Activated CD8-positive, alpha-beta memory T cell treated with anti-CD3 and anti-CD28 coated beads for 36 hours (primary cell): ENCODE measurements around the gene INVS. TPM values are rescaled to one million over a fixed set of nuclear protein-coding genes. Genes with fewer than 3 reads are reported as not detected.
"Not testable (repeated sequence)": the region's sequence is repeated elsewhere in the genome, so short reads cannot be mapped to it uniquely, and the experiment has no call there.

Experiments used
- CTCF ChIA-PET: fragments of 350-600 bp; sonication (Branson Sonifier 250); formaldehyde crosslinking; loops from one replicate; lab custom pipeline; 2021; ENCODE audit warnings: antibody characterized with exemption; lab: Charles Lee
- POLR2A ChIA-PET: fragments of 350-600 bp; sonication (Branson Sonifier 250); formaldehyde crosslinking; loops from one replicate; lab custom pipeline; 2021; ENCODE audit warnings: antibody characterized with exemption; lab: Charles Lee
- total RNA-seq, 2 experiments: library from RNA; stranded (reverse); gene quantifications; one replicate each; pipeline ENCODE4 v1.2.3, GENCODE V29; 2021

The INVS gene
- total RNA-seq, 2 experiments from 2014 or later: 17.3 to 18.3 TPM

DNA sequence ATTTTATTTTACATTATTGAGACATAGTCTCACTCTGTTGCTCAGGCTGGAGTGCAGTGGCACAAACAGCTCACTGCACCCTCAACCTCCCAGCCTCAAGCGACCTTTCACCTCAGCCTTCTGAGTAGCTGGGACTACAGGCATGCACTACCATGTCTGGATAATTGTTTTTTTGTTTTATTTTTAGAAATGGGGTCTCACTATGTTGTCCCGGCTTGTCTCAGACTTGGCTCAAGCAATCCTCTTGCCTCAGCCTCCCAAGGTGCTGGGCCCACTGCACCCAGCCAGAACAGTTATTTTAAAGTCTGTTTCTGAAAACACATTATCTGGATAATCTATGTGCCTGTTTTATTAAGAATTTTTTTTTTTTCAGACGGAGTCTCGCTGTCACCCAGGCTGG is 191.7 kb downstream of the INVS start:
- ChIA-PET POLR2A (no interaction called here), CTCF (interaction anchor here (0.6 to 1.4 kb wide), 2 partner anchors 9 to 15 kb away, joined by 3 to 4 read pairs; no protein-coding TSS in a partner anchor)

DNA sequence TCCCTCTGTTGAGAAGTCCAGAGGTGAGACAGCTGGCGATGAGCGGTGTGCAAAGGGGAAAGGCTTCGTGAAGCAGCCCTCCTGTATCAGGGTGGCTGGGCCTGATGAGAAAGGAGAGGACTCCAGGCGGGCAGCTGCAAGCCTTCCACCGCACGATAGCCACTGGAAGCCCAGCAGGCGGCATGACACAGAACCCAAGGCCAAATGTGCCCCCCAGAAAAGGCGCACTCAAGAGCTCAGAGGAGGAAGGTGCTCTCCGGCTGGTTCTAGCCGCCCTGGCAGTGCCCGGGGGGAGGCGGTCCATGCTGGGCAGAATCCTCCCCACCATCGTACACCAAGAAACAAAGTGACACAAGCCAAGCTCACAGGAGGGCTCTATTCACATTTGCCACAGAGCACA is 193.4 kb downstream of the INVS start:
- ChIA-PET POLR2A (no interaction called here), CTCF (no interaction called here)

DNA sequence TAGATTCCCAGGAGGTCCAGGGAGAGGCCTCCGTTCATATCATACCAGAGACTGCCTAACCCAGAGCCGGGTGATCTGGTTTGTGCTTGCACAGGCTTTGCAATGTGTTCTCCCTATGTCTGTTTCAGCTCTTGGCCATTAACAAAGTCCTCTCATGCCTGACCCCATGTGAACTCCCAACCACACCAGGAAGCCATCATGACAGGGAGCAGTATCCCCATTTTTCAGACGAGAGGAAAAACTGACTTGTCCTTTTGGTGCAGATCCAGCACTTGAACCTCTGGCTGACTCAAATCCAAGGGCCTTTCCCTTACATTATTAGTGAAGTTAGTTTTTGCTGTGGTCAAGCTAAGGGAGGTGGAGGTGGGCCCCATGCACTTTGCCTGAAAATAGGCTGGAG is 195.3 kb downstream of the INVS start:
- CTCF ChIA-PET: no interaction called here
- POLR2A ChIA-PET: no interaction called here

DNA sequence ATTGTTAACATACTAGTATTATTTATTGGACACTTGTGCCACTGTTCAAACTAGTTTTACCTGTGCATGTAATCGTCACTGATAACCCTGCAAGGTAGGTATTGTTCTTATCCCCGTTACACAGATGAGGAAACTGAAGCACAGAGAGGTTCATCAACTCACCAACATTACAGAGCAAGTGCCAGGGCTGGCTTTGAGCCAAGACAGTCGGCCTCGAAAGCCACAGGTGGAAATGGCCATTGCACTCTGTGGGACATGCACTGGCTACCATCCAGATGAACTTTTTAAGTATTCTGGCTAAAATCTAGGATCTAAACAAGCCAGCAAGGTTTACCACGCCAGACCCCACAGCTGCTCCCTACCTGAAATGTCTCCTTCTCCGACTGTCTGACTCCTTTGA is 195.8 kb downstream of the INVS start:
- POLR2A ChIA-PET: no interaction called here
- CTCF ChIA-PET: no interaction called here

DNA sequence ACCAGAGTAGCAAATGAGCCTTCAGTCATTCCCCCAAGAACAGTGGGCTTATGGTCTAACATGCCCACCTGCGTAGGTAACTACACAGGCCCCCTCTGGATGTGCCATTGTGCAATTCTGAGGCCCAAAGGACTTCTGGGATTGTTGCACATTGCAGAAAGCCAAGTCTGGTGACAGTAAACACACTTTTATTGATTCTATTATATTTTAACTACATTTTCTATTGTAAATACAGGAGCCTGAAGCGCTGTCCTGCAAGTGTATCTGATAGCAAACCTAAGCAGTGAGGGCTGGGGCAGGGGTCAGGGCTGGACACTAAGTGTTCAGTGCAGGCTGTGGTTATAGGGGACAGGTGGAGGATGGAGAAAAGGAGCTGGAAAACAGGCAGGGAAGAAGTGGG is 196.2 kb downstream of the INVS start:
- ChIA-PET CTCF (no interaction called here), POLR2A (no interaction called here)

DNA sequence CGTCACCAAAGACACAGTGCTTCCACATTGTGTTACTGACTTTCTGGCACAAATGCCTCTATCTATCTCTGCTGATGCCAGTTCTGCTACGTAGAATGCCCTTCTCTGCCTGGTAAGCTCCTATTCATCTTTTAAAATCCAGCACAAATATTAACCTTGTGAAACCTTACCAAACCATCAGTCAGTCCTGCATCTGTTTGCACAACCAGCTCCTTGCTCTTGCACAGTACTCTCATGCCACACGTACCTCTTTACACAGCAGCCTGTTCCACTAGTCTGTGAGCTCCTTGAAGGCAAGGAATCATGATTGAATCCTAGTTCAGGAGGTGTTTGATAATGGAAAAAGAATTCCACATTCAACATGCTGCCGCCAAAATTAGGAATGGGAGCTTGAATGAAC is 197.4 kb downstream of the INVS start:
- ChIA-PET POLR2A (no interaction called here), CTCF (no interaction called here)

DNA sequence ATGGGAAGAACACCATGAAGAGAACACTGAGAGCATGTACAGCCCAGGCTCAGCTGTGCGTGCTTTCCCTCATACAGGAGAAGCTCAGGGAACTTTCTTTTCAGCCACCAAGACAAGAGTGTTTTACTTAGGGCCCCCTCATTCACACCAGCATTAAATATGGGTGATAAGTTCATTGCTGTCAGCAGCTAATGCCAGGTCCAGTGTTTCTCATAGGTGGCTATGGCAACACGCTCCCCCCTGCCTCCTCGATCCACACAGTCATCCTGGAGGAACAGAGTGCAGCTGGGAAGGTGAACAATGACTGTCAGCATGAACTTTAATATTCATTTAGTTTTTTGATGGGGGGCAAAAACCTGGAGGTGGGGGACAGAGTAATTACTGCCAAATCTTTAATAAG is 199.3 kb downstream of the INVS start:
- CTCF ChIA-PET: no interaction called here
- POLR2A ChIA-PET: no interaction called here

DNA sequence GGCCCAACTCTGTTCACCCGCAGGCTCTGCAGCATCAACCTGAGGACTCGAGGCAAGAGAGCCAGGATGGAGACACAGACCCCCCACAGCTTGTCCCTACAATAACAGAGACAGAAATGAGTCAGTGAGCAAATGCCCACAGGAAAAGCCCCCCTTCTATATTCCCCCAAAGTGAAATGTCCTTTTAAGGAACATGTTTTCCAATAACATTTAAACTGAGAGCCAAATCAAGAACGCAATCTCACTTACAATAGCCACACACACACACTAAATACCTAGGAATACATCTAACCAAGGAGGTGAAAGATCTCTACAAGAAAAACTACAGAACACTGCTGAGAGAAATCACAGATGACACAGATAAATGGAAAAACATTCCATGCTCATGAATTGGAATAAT is 204.7 kb downstream of the INVS start:
- ChIA-PET CTCF (interaction anchor here (1.2 kb wide), 1 partner anchor 17 kb away, joined by 3 read pairs; no protein-coding TSS in a partner anchor), POLR2A (no interaction called here)

DNA sequence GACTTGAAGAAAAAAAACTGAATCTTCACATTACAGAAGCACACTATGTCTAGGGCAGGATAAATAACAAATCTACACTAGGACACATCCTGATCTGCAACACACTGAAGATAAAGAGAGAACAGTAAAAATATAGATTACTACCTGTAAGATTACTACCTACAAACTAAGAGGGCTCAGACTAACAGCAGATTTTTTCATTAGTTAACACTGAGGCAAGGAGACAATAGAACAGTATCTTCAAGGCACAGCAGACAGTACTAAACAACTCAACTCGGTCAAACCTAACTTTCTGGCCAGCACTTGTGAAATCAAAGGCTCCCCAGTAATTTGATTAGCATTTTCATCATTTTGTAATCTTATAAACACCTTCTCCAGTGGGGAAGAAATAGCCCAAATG is 207.2 kb downstream of the INVS start:
- POLR2A ChIA-PET: no interaction called here

DNA sequence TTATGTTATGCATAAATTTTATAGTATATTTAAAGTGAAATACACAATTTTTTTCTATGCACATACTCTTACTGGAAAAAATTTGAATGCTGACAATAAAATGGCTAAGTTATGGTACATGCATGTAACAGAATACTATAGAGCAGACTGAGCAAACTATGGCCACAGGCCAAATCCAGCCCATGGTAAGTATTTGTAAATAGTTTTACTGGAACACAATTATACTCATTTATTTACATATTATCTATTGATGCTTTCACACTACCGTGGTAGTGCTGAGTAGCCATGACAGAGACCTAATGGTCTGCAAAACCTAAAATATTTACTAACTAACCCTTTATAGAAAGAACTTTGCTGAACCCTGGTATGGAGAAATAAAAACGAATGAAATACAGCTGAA is 208.0 kb downstream of the INVS start:
- CTCF ChIA-PET: no interaction called here
- POLR2A ChIA-PET: no interaction called here

More for the DNA sequence above, 207.2 kb downstream of the INVS start:
- CTCF ChIA-PET: interaction anchor here (1.6 kb wide), 1 partner anchor 16 kb away, joined by 4 read pairs; no protein-coding TSS in a partner anchor

DNA sequence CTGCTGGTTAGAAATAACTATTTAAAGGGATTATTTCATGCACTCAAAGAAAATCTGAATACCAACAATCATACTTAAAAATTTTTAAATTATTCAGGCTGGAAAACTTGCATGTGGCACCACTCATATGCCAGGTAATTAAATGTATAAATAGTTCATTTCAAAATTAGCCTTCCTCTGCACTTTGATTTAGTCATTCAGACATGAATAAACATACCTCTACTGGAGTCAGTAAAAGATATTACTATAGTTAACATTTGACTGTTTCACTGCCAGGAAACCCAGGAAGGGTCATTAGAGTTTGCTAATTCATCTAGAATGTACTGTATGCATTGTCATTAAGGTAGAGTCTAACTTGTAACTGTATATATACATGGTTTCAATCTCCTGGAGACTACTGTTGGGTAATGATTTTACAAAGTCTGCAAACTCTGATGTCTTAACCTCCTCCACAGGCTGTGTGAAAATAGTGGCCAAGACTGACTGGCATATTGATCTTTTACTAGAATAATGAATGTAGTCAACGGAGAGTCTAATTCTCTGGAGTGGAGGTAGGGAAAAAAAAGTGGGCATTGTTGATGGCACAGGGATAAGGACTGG is 210.0 kb downstream of the INVS start:
- POLR2A ChIA-PET: no interaction called here
- CTCF ChIA-PET: no interaction called here

DNA sequence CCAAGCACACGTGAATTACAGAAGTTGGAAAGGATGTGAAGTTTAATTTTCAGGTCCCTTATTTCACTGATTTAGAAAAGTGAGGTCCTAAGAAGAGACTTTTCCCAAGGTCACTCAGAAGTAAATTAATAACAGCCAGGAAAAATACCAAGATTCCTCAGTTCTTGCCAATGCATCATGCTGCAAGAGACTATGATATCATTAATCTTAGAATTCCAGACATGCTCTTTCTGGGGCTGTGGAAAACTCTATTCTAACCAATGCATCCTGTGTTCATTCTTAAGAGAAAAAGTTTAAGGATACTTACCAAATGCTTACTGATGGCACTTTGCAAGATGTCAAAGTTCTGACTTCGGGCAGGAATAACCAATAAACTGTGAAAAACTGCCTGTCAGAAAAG is 210.9 kb downstream of the INVS start:
- ChIA-PET CTCF (no interaction called here), POLR2A (no interaction called here)

DNA sequence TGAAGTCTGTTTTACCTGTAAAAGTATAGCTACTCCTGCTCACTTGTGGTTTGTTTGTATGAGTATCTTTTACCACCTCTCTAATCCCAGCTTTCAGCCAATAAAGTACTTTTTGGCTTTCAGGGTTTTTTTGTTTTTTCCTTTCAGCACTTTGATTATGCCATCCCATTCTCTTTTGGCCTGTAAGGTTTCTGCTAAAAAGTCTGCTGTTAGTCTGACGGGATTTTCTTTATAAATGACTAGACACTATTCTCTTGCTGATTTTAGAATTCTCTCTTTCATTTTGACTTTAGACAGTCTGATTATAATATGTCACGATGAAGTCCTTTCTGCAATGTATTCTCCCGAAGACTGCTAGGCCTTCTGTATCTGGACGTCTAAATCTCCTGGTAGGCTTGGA is 216.5 kb downstream of the INVS start:
- POLR2A ChIA-PET: no interaction called here
- CTCF ChIA-PET: no interaction called here

DNA sequence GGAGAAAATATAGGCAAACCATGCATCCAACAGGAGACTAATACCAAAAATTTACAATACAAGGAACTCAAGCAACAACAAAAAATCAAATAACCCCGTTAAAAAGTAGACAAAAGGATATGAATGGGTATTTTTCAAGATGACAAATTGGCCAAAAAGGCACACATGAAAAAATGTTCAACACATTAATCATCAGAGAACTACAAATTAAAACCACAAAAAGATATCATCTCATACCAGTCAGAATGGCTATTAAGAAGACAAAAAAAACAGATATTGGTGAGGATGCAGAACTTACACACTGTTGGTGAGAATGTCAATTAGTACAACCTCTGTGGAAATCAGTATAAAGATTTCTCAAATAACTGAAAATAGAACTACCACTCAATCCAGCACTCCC is 218.7 kb downstream of the INVS start:
- POLR2A ChIA-PET: no interaction called here
- CTCF ChIA-PET: no interaction called here

DNA sequence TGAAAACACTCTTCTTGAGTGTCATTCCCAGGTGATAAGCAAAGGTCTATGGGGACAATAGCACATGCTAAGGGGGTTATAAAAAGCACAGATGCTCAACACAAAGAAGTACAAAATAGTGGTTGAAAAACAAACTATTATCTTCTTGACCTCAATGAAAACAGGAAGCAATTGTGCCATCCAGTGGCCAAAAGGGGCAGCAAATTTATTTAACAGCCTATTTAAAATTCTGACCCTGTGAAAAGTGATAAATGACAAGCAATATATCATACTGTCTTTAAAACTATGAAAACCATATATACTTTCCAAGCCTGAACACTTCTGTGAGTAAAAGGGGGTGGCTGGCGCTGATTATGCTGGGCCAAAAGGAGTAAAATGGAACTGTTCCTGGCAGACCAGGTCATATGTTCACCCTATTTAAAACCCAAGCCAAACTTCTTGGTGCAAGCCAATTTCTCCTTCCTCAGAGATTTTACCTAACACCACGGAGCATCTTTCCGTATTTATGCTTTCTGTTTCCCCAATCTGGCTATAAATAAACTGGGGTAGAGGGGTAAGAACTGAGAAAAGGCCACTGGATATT is 224.0 kb downstream of the INVS start:
- CTCF ChIA-PET: interaction anchor here (0.8 kb wide), 1 partner anchor 31 kb away, joined by 3 read pairs; no protein-coding TSS in a partner anchor
- POLR2A ChIA-PET: no interaction called here

DNA sequence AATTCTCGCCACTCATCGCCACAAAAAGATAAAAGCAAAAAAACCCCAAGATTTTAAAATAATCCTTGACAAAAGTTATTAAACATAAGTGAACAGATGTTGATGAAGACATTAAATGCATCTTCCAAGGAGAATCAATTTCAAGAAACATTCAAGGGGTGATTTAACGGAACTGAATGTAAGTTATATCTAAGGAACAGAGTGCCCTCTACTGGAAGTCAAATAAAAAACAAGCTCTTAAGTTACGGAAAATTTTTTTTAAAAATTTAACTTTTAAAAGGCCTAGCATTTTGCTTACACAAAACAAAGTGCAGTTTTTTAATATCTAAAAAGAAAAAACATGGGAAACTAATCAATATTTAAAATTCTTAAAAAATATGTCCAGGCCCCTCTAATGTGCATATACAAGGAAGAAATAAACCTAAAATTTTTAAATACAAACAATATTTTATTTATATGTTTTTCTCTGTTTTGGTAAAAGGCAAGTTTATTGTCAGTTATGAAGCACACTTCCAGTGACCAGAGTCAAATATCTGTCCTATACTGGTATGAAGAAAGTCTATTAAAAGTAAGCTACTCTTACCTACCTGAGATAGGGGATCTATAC is 225.7 kb downstream of the INVS start:
- ChIA-PET CTCF (interaction anchor here (1.1 to 1.2 kb wide), 3 partner anchors 28 to 115 kb away, joined by 3 read pairs; no protein-coding TSS in a partner anchor), POLR2A (no interaction called here)

DNA sequence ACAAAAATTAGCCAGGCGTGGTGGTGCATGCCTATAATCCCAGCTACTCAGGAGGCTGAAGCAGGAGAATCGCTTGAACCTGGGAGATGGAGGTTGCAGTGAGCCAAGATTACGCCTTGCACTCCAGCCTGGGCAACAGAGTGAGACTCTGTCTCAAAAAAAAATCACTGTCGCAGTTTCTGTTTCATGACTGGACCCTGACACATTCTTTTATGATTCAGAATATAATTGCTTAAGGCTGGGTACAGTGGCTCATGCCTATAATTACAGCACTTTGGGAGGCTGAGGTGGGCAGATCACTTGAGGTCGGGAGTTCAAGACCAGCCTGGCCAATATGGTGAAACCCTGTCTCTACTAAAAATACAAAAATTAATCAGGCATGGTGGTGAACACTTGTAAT is 239.7 kb downstream of the INVS start:
- CTCF ChIA-PET, POLR2A ChIA-PET: not testable (repeated sequence)

DNA sequence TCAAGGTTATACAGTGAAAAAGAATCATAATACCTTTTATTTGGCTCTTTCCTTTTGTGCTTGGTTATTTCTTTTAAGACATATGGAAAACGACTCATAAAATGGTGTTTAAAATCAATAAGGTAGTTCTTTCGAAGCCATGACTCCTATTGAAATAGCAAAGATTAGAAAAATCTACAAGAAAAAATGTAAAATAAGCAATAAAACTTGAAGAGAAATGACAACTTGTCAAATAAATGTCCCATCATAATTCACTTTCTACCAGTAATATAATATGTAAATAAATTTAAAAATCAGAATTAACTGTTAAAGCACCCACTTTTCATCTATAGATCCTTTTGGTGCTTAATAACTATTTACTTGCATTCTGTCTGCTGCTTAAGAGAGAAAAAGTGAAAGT is 241.2 kb downstream of the INVS start:
- ChIA-PET POLR2A (interaction anchor here (1.0 kb wide), 1 partner anchor 12 kb away, joined by 3 read pairs; the partner anchor contains the start of gene TEX10), CTCF (no interaction called here)

DNA sequence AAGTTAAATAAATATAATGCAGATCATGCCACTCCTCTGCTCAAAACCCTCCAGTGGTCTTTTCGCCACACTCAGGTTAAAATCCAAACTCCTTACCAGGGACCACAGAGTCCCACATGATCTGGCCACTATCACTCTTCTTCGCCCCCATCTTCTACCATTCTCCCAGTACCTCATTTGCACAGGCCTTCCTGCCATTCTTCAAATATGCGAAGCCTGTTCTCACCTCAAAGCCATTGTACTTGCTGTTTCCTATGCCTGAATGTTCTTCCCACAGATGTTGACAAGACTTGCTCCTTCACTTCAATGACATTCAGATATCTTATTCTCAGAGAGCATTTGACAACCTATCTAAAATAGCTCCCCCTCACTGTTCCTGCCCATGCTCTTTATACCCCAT is 242.8 kb downstream of the INVS start:
- ChIA-PET POLR2A (no interaction called here), CTCF (no interaction called here)

DNA sequence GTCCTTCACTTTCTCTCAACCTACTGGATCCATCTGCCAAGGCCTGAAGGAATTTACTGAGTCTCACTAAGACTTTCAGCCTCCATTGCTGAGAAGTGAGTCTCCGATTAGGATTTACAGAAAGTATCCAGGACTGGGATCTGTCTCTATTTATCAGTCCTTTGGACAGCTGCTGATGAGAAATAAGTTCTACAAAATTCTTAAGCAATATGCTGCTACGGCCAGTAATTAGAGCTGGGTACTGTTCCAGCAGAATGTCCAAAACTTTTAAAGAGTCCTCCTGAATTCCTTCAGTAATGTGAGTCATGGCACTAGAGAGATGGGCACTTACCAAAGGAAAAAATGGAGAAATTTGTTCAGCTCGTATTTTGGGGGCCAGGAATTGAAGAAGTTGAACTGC is 247.8 kb downstream of the INVS start:
- ChIA-PET CTCF (no interaction called here), POLR2A (no interaction called here)

DNA sequence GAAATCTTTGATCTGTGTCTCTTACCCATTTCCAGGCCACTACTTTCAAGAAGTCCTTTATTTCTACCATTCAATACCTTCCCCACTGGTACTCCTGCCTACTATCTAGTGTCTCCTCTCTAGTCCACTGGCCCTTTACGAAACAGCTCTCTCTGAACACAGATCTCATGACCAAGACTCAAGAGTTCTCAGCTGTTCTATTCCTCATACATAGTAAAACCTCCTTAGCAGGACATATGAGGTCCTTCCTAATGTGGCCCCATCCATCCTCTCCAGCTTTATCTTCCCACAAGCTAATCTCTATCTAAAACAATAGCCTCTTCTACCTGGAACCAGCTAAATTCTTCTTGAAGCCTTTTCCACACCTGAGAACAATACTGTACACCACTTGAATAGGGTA is 251.1 kb downstream of the INVS start:
- ChIA-PET POLR2A (no interaction called here), CTCF (no interaction called here)
